Stimulated activated CD4-positive, alpha-beta T cell treated with anti-CD3 and anti-CD28 coated beads, Interleukin-15, amount 100 ng/mL, for 48 hours (primary cell): ENCODE results near the gene FILIP1.

Experiments
- DNase-seq, 2 donors: peaks; one replicate each; pipeline ENCODE4 v3.0.0-alpha.2; 2020; ENCODE audit warnings: low read depth in 2 of 2

Gene FILIP1

DNA sequence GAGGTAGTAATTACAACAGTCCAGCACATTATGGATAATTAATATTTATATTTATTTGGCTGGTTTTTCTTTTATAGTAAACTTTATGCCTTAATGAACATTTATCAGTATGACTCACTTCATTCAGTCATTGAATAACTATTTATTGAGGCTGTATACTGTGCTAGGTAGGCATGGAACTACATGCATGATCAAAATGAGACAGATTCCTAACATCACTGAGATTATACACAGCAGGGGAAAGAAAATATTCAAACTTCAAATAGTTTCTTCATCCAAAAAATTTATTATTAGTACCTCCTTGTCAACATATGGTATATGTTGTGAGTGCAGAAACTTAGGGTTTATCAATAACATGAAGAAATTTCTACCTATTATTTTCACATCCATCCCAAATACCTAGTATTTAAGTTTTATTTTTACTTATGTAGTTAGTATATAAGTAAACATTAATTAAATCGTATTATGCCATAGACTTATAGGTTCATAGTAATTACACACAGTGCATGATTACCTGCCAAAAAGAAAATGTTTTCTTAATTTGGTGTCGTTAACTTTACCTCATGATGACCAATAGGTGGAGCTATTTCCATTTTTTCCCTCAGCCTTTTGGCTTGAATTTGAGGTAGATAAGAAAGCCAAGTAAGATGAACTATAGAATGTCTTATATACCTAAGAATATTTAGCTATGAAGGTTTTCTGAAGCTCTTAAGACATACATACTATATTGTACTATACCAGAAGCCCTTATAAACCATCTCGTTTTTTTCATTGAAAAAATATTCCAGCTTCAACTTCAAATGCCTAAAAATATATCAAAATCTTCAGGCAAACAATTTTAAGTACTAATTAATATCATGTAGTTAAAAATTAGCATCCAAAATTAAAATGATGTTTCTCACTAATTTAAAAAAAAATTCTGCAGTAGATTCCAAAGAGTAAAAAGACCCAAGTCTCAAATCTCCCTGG is 196.5 kb downstream of the FILIP1 start:
- DNase-seq, result no peak

GRCh38 chr6:75292555-75292954 is 201.0 kb downstream of the FILIP1 start:
- no peak for DNase-seq

DNA sequence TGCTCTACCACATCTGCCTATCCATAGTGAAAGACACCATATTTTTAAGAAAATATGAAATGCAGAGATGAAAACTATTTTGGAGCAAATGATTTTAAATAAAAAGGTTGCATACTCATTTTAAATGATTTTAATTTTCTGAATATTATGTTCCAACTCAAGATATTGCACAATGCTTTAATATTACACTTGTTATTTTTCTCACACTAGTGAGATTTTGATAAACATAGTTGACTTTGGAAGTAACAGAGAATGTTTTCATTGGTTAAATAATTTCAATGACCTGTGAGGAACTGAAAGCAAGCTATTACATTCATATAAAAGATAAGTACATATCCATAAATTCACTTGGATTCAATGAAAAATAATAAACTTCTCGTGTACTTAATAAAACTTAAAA is 201.9 kb downstream of the FILIP1 start:
- no peak for DNase-seq

GRCh38 chr6:75291331-75291730 is 202.3 kb downstream of the FILIP1 start:
- DNase-seq, result no peak

DNA sequence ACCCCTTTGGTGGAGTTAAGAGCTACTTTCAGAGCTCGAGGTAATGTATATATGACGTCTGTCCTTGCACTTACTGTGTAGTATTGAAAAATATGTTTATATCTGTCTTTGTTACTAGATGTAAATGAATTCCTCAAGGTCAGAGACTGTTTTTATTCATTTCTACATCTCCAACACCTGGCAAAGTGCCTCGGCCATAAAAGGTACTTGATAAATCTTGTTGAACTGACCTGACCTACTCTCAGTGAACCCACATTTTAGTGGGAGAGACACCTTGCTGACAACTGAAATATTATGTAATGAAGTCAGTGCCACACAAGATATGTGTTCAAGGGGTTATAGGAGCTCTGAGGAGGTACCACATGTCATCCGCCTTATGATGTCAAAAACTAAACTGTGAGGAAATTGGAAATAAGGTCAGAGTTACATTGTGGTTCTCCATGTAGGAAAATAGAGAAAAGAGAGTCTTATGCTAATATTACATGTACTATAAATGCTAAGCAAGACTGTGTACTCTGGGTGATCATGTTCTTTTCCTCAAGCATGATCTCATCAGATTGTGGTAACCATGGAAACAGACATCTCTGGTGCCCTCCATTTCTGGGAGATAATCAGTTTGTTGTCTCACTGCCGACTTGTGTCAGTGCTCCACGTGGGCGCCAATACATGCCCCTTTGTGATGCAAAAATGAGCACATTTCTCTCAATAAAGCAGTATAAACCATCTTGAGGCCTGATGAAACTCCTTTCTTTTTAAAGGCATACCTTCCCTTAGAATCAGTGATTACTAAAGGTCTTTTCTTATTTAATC is 203.3 kb downstream of the FILIP1 start:
- DNase-seq, result no peak

DNA sequence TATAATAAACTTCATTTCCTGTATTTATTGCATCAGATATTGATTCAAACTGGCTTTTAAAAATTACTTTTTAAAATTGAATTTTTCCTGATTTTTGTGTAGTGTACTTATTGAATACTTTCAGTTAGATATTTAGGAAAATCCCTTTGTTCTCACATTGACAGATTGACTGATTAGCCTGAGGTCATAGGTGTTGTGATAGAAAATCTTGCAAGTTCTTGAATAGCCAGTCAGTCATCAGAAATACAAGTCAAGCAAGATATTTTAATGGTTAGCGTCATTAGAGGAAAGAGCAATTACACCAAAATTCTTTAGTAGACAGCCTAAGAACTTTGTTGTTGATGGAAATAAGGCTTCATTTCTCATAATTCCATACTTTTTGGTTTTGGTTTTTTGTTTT is 205.6 kb downstream of the FILIP1 start:
- no peak for DNase-seq

- DNase-seq, result no peak
Observed at GRCh38 chr6:75287424-75287823, 206.2 kb downstream of the FILIP1 start.

DNA sequence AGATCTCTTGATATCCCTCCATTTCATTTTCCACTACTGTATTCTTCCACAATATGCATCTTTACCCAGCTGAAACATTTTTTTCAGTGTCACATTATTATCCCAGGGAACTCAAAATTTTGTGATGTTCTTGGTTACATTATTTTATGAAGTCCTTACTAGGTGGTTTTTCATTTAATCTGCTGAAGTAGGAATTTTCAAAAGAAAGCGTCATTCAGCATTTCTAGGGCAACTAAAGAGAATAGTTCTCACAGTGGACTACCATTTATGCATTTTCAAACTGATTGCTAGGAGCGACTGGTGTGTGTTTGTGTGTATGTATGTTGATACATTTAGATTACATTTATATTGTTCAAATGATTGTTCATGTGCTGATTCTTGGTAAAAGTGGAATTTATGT is 206.6 kb downstream of the FILIP1 start:
- no peak for DNase-seq

DNA sequence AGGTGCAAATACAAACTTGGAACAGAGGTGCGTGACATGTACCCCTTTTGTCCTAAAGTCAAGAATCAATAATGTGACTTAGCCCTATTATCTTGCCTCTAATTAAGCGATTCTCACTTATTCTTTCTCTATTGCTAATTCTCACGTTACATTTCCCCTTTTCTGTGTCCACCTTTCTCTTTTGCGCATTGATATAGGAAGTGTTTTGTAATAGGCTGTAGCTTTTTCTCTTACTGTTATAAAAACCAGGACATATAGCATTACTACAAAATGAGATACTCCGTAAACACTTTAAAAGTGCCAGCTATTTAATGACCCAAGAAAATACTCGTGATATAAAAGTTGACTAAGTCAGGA is 208.3 kb downstream of the FILIP1 start:
- no peak for DNase-seq

- peak; percentile 90 to 95 for DNase-seq
Observed at GRCh38 chr6:75284632-75285282, 208.8 kb downstream of the FILIP1 start, which contains the start of gene TMEM30A. TSS of gene TMEM30A (minus strand) at chr6:75284792. CDS start at chr6:75284638, 154 bp downstream.

- no peak for DNase-seq
Observed at GRCh38 chr6:75283907-75284631, 209.5 kb downstream of the FILIP1 start.

DNA sequence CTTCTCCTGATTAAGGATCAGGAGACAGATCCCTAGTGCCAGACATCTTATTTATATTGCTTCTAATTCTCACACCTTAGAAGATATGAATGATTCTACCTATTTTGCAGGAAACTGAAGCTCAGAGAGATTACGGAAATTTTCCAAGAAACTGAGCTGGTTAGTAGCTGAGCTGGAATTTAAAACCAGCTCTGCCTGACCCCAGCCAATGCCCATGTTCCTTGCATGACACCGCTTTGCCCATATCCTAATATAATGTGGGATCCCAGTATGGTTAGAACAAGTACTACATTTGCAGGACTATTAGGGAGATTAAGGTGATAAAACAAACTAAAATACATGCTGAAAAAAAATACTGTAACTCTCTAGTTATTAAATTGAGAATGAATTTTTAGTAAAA is 210.9 kb downstream of the FILIP1 start:
- DNase-seq, result no peak

- DNase-seq, result no peak
Observed at GRCh38 chr6:75281653-75282052, 211.9 kb downstream of the FILIP1 start.

GRCh38 chr6:75280131-75280855 is 213.3 kb downstream of the FILIP1 start:
- no peak for DNase-seq

DNA sequence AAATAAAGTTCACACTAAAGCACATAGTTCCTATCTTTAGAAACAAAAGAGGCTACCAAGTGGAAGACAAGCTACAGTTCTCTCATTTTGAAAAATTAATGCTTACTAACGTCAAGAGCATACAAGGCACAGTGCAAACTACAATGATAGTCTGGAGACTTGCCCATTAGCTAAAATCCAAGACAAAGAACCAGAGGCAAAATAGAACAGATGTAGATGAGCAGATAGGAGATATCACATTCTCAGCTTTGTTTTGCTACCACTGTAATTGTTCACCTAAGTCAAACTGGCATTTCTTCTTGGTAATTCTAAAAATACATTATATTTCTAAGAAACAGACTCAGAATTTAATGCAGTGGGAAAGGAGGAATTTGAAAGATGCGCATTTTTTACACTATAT is 214.2 kb downstream of the FILIP1 start:
- no peak for DNase-seq

DNA sequence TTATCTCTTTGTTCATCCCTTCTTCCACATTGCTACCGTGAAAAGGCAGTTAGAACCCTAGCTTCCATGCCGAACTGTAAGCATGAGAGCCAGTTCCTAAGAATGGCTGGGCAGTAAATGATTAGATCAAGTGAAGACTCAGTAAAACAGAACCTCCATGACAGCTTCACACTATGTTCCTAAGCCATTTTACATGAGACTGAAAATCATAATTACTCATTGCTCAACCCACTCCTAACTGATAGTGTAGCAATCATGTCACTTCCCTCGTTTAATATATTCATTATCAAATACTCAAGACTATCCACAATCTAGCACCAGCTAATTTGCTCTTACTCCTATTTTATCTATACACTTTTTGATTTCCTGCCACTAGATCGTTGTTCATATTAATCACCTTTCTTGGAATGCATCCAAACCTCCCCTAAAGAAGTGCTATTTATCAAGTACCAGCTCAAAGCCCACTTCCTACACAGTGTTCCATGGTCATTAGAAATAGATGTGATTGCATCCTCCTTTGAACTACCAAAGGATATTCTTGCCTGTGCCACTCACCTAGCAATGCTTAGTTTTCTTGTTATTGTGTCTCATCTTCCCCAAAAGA is 215.0 kb downstream of the FILIP1 start:
- no peak for DNase-seq

DNA sequence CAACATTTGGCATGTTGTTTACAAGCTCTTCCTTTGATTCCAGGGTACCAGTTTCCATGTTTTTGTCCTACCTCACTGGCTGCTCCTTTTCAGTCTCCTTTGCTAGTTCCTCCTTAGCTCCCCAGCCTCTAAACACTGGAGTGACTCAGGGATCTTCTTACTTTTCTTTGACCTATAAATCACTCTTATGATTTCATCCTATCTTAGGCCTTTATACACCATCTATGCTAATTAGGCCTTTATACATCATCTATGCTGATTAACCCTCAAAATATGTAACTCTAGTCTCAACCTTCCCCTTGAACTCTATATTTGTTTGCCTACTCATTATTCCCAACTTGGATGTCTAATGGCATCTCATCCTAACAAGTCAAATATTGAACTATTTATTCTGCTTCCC is 218.5 kb downstream of the FILIP1 start:
- no peak for DNase-seq

GRCh38 chr6:75273009-75273408 is 220.6 kb downstream of the FILIP1 start:
- no peak for DNase-seq

GRCh38 chr6:75272145-75272840 is 221.3 kb downstream of the FILIP1 start:
- no peak for DNase-seq

DNA sequence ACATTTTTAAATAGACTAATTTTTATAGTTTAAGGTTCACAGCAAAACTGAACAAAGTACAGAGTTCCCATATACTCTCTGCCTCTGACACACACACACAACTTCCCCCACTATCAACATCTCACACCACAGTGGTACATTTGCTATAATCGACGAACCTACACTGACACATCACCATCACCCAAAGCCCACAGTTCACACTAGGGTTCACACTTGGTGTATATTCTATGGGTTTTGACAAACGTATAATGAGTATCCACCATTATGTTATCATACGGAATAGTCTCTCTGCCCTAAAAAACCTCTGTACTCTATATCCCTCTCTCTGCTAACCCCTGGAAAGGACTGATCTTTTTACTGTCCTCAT is 224.6 kb downstream of the FILIP1 start:
- no peak for DNase-seq
